GM19025 (cell line): ENCODE measurements around the gene SSBP2.

Experiments used
- ATAC-seq: cut with Tn5 transposase; IDR thresholded peaks from one replicate; pipeline ENCODE4 v1.9.1; 2021; ENCODE audit warnings: mild to moderate bottlenecking, low read depth, moderate library complexity; ENCODE audit not compliant: unreplicated experiment

The SSBP2 gene

GRCh38 chr5:81405126-81405891 lies 345.6 kb downstream of the SSBP2 start:
- ATAC-seq, result no peak

- ATAC-seq, result no peak
Observed at GRCh38 chr5:81402192-81402930, 348.5 kb downstream of the SSBP2 start.

GRCh38 chr5:81401266-81401665 lies 349.6 kb downstream of the SSBP2 start:
- no peak for ATAC-seq

- ATAC-seq, result no peak
Observed at GRCh38 chr5:81400375-81400774, 350.5 kb downstream of the SSBP2 start.

GRCh38 chr5:81398741-81399140 lies 352.2 kb downstream of the SSBP2 start:
- ATAC-seq, result no peak

- ATAC-seq, result no peak
Observed at GRCh38 chr5:81397176-81397575, 353.7 kb downstream of the SSBP2 start.

- ATAC-seq, result no peak
Observed at GRCh38 chr5:81395262-81395661, 355.6 kb downstream of the SSBP2 start.

- no peak for ATAC-seq
Observed at GRCh38 chr5:81393783-81394718, 356.8 kb downstream of the SSBP2 start, which contains the start of gene ACOT12. ACOT12 (minus strand) TSS chr5:81394134; CDS start chr5:81394114, 20 bp downstream.

GRCh38 chr5:81393430-81393782 lies 357.5 kb downstream of the SSBP2 start:
- ATAC-seq, result no peak

- ATAC-seq, result no peak
Observed at GRCh38 chr5:81389025-81389424, 361.9 kb downstream of the SSBP2 start.

GRCh38 chr5:81388169-81388568 lies 362.7 kb downstream of the SSBP2 start:
- ATAC-seq, result no peak

- ATAC-seq, result no peak
Observed at GRCh38 chr5:81383867-81384266, 367.0 kb downstream of the SSBP2 start.

- ATAC-seq, result no peak
Observed at GRCh38 chr5:81371354-81371876, 379.5 kb downstream of the SSBP2 start.

GRCh38 chr5:81370912-81371311 lies 380.0 kb downstream of the SSBP2 start:
- no peak for ATAC-seq

- no peak for ATAC-seq
Observed at GRCh38 chr5:81365541-81365940, 385.4 kb downstream of the SSBP2 start.

- ATAC-seq, result no peak
Observed at GRCh38 chr5:81363093-81363871, 387.6 kb downstream of the SSBP2 start.
